Adrenal gland (tissue), 12 donors: ENCODE results near the gene OCLN. TPM values are rescaled to one million over a fixed set of nuclear protein-coding genes. Genes with fewer than 3 reads are reported as not detected.
A peak's percentile ranks its signal among the peaks of the same experiment; 100 is the strongest.

Source experiments
- DNase-seq, 7 donors: peaks; one replicate each; pipeline ENCODE4 v3.0.0-alpha.2; 2019 to 2020
- H3K27ac ChIP-seq, 5 donors: fragments of 200-600 bp; sonication (generic) in 4 of 5; 1 replicate in 3 of 5; 2 replicates in 2 of 5; pipeline versions ENCODE4 v1.5.1 to v1.8.0; 2016 to 2020; ENCODE audit warnings: mild to moderate bottlenecking in 1 of 5
- H3K27me3 ChIP-seq: fragments of 200-600 bp; 2 replicates; pipeline ENCODE4 v1.8.0; 2021
- H3K36me3 ChIP-seq, 2 donors: fragments of 200-600 bp; replicated peaks in 1 of 2; 1 replicate in 1 of 2; 2 replicates in 1 of 2; pipeline versions ENCODE4 v1.5.1 to v1.8.0; 2018 to 2022
- H3K4me1 ChIP-seq, 2 donors: fragments of 200-600 bp; replicated peaks in 1 of 2; 1 replicate in 1 of 2; 2 replicates in 1 of 2; pipeline versions ENCODE4 v1.5.1 to v1.8.0; 2018 to 2021
- H3K4me3 ChIP-seq, 4 donors: fragments of 200-600 bp; sonication (generic) in 3 of 4; one replicate each; pipeline ENCODE4 v1.5.1; 2016 to 2018
- H3K9me3 ChIP-seq, 3 donors: fragments of 200-600 bp; sonication (generic) in 1 of 3; replicated peaks in 1 of 3; 1 replicate in 2 of 3; 2 replicates in 1 of 3; pipeline versions ENCODE4 v1.5.1 to v1.8.0; 2016 to 2021
- POLR2A ChIP-seq, 2 donors: fragments of 450-650 bp; IDR thresholded peaks; one replicate each; pipeline ENCODE4 v1.6.1; 2017; ENCODE audit warnings: antibody characterized with exemption in 2 of 2, mild to moderate bottlenecking in 2 of 2, moderate library complexity in 1 of 2
- WGBS, 4 donors: extraction: QIAGEN DNeasy Blood & Tissue Kit in 2 of 4; methylation state at CpG; one replicate each; pipeline versions ENCODE4 v1.1.5 to v1.1.7; 2013 to 2017; 5-methylcytosine and 5-hydroxymethylcytosine counted together
- intact Hi-C, 2 donors: fragments of 100-400 bp; cut with DNase I; formaldehyde crosslinking; loops; one replicate each; pipeline versions ENCODE4 v1.14.1 to v1.15.0; 2022 to 2023
- polyA plus RNA-seq, 3 donors: library from polyadenylated mRNA; stranded (reverse); fragments of 200-250 nt in 2 of 3; fragments of 350-450 nt in 1 of 3; fragmentation: Illumina TruSeq in 1 of 3; extraction: RNeasy Lipid Tissue Mini Kit (QIAGEN cat#74804) in 1 of 3; gene quantifications; one replicate each; pipeline ENCODE4 v1.2.3, GENCODE V29; 2013 to 2014
- total RNA-seq, 9 donors: library from RNA; depleted of rRNA in 4 of 9; stranded (reverse); fragments of >200 nt in 4 of 9; fragments of 120-200 nt in 1 of 9; fragmentation: NEBNext Ultra II Directional in 1 of 9; extraction: Animal tissue kit (Norgen Biotek cat#: 25700) in 1 of 9; gene quantifications; one replicate each; pipeline versions ENCODE4 v1.1.0 to v1.2.4, GENCODE V29; 2013 to 2023
- TF ChIP-seq, protein P1 (sequence below), 6 experiments: fragments of 450-650 bp in 4 of 6; fragments of 200-600 bp in 2 of 6; sonication (generic) in 1 of 6; IDR thresholded peaks; 1 replicate in 5 of 6; 2 replicates in 1 of 6; pipeline versions ENCODE4 v1.5.1 to v1.8.0; 2016 to 2021; ENCODE audit warnings: antibody characterized with exemption in 6 of 6, mild to moderate bottlenecking in 2 of 6, moderate library complexity in 1 of 6
- donor health status: healthy with polysubstance abuse.
- donor health status: Bipolar disorder and iron deficiency.
- donor health status: DM: yes; HTN: yes; CAD: no.
- donor health status: DM: no; HTN: no; CAD: no.
- donor health status: DM: no; HTN: no; CAD: no.
- donor health status: DM: yes; HTN: yes; CAD: no.

The OCLN gene
- total and polyA plus RNA-seq, 12 donors, result 0.16 to 8.8 (median 1.0) TPM

DNA sequence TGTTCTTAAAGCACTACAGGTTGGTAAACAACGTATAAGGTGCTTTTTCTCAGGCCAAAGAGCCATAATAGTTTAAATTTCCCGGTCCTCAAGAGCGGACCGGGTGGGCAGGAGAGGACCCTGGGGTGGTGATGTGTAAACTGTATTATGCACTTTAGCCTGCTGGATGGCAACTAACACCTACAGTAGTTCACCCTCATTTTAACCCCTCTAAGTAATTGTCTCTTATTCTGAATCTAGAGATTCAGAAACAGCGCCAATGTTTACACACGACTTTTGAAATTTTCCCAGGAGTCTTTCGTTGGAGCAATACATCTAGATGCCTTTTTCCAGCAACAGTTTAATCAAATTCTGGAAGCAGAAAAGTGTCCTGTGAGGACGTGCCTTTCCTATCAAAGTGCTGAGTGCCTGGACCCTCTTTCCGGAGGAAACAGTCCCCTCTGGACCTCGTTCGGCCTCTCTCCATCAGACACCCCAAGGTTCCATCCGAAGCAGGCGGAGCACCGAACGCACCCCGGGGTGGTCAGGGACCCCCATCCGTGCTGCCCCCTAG is 676 bp upstream of the OCLN start:
- WGBS, 4 donors, result 12 to 20% (median 14%) methylated on average over 11 to 17 of the region's 17 CpGs
- intact Hi-C loops, result no loop called here
- no peak overlapping the region for H3K27ac ChIP-seq
- no peak for DNase-seq
- TF ChIP-seq, protein P1, sequence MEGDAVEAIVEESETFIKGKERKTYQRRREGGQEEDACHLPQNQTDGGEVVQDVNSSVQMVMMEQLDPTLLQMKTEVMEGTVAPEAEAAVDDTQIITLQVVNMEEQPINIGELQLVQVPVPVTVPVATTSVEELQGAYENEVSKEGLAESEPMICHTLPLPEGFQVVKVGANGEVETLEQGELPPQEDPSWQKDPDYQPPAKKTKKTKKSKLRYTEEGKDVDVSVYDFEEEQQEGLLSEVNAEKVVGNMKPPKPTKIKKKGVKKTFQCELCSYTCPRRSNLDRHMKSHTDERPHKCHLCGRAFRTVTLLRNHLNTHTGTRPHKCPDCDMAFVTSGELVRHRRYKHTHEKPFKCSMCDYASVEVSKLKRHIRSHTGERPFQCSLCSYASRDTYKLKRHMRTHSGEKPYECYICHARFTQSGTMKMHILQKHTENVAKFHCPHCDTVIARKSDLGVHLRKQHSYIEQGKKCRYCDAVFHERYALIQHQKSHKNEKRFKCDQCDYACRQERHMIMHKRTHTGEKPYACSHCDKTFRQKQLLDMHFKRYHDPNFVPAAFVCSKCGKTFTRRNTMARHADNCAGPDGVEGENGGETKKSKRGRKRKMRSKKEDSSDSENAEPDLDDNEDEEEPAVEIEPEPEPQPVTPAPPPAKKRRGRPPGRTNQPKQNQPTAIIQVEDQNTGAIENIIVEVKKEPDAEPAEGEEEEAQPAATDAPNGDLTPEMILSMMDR (IDR thresholded peaks at IDR 0.05), result no peak
- TF ChIP-seq POLR2A (IDR thresholded peaks at IDR 0.05), result no peak
- H3K4me1 ChIP-seq, result peaks cover 13 to 20% of the 10 kb centered on the region in 2 donors
- peak overlapping the region in 1 of 4 donors; percentile 57 for H3K4me3 ChIP-seq
- peaks cover 41% of the 10 kb centered on the region for H3K27me3 ChIP-seq
- no peaks in the 10 kb centered on the region for H3K9me3 ChIP-seq
- no peaks in the 10 kb centered on the region for H3K36me3 ChIP-seq

DNA sequence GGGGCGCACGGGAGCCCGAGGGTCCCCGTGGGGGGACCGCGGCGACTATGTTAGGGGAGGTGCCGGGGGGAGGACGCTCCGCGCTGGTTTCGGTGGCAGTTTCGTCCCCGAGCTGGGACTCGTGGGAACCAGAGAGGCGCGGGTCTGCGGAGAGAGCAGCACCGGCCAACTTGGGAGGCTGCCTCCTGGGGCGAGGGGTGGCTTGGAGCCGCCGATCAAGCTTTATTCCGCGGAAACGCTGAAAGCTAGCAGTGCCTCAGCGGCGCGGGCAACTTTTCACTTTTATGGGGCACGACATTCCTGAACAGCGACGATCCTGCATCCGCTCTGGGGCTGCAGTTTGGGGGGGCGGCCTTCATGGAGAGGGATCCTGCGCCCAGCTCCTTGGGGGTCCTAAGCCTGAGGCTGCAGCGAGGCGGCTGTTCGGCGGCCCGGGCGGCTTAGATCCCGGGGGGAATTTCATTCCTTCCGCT is 369 bp downstream of the OCLN start:
- Histone ChIP-seq H3K9me3 (no peaks in the 10 kb centered on the region), H3K27me3 (peaks cover 43% of the 10 kb centered on the region), H3K36me3 (no peaks in the 10 kb centered on the region), H3K4me3 (peak overlapping the region in 2 of 4 donors; percentile 32 to 57), H3K27ac (no peak overlapping the region), H3K4me1 (peaks cover 13 to 20% of the 10 kb centered on the region in 2 donors)
- DNase-seq, result peak in 2 of 7 donors; percentile 3 to 13
- intact Hi-C loops, result no loop called here
- WGBS, 4 donors, result 0 to 2% (median 0%) methylated on average over 1 to 42 of the region's 42 CpGs
- TF ChIP-seq, protein P1 (IDR thresholded peaks at IDR 0.05), result no peak
- no peak for TF ChIP-seq POLR2A (IDR thresholded peaks at IDR 0.05)

DNA sequence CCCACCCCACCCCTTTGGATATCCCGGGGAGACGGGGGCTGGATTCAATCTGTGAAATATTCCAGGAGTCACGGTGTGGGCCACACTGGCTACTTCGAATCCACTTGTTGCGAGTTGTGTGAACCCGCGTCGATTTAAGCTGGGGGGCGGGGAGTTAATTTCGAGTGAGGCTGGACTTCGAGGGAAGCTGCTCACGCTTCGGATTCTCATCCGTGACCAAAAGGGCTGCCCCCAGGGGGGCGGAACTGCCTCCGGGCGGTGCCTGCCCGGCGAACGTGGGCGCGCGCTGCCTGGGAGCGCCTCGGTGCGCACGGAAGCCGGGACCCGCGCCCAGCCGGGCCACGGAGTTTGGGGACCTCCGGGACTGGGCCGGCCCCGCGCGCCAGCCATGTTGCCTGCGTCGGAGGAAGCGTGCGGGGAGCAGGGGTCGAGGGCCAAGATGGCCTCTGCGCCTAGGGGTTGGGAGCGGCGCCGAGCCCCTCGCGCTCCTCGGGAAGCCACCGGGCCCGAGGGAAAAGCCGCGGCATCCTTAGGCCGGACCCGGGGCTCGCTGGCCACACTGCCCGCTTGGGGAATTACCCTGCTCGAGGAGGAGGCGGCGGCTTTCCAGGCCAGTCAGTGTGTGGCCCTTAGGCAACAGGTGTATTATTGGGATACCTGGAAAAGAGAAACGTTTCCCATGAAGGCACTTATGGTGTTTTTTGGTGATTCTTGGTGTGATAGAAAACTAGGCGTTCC is 975 bp downstream of the OCLN start:
- Histone ChIP-seq H3K9me3 (no peaks in the 10 kb centered on the region), H3K27ac (no peak overlapping the region), H3K36me3 (no peaks in the 10 kb centered on the region), H3K4me3 (peak overlapping the region in 2 of 4 donors; percentile 32 to 57), H3K4me1 (peaks cover 13 to 20% of the 10 kb centered on the region in 2 donors), H3K27me3 (peaks cover 43% of the 10 kb centered on the region)
- TF ChIP-seq POLR2A (IDR thresholded peaks at IDR 0.05), result no peak
- TF ChIP-seq, protein P1 (IDR thresholded peaks at IDR 0.05), result no peak
- intact Hi-C loops, result no loop called here
- peak in 1 of 7 donors; percentile 14 for DNase-seq
- 2 to 12% (median 2%) methylated on average over 13 to 62 of the region's 62 CpGs for WGBS, 4 donors

DNA sequence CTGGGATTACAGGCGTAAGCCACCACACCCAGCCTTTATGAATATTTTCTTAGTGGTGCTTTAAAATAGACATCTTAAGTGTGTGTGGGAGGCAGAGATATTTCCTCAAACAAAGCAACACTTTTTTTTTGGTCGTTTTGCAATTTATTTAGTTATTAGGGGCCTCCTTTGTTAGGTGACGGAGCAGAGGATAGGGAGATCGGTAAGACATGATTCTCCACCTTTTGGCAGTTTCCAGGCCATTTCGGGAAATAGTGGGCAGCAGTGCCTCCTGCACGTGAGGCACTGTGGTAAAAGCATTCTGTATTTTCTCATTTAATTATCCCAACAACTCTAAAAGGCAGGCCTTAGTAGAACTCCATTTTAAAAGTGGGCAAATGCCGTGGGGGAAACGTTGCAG is 1.9 kb downstream of the OCLN start:
- DNase-seq, result no peak
- Histone ChIP-seq H3K4me1 (peaks cover 13 to 20% of the 10 kb centered on the region in 2 donors), H3K36me3 (no peaks in the 10 kb centered on the region), H3K27ac (no peak overlapping the region), H3K9me3 (no peaks in the 10 kb centered on the region), H3K4me3 (no peak overlapping the region), H3K27me3 (peaks cover 43% of the 10 kb centered on the region)
- 73 to 84% (median 74%) methylated on average over 8 of the region's 8 CpGs for WGBS, 4 donors
- no peak for TF ChIP-seq POLR2A (IDR thresholded peaks at IDR 0.05)
- TF ChIP-seq, protein P1 (IDR thresholded peaks at IDR 0.05), result no peak
- intact Hi-C loops, result no loop called here
